ENCODE measurements around the gene ADAD2.
"Not testable (repeated sequence)": the region's sequence is repeated elsewhere in the genome, so short reads cannot be mapped to it uniquely, and the experiment has no call there.

Gene ADAD2

DNA sequence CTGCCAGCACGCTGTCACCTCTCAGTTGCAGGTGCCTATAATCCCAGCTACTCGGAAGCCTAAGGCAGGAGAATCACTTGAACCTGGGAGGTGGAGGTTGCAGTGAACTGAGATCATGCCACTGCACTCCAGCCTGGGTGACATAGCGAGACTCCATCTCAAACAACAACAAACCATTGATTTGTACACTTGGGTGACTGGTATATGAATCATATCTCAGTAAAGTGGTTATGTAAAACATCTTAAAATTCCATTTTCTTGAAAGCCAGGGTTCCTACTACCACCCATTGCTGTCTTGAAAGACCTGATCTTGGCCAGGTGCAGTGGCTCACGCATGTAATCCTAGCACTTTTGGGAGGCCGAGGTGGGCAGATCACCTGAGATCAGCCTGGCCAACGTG, 14.2 kb downstream of the ADAD2 start:
- not testable (repeated sequence) for H3K4ac ChIP-seq (ENCODE audit: low read depth, low read length); H3K4me2 ChIP-seq (ENCODE audit: low read length); H3K14ac ChIP-seq (ENCODE audit: low read length); H4K91ac ChIP-seq (ENCODE audit: low read depth, low read length); H2BK120ac ChIP-seq (ENCODE audit: insufficient read depth, low read length, poor library complexity); H3K18ac ChIP-seq (ENCODE audit: low read length); H3K79me2 ChIP-seq (ENCODE audit: control insufficient read depth, insufficient read depth, low read length, poor library complexity); H3K27ac ChIP-seq (ENCODE audit: low read depth, low read length); H2AFZ ChIP-seq (ENCODE audit: insufficient read depth, low read length, poor library complexity); H4K12ac ChIP-seq (ENCODE audit: low read depth, low read length); H3K4me1 ChIP-seq (ENCODE audit: control insufficient read depth in 1 of 2, insufficient read depth in 2 of 2, low read length in 2 of 2); H2AK5ac ChIP-seq (ENCODE audit: low read length); H3K36me3 ChIP-seq (ENCODE audit: control insufficient read depth in 1 of 2, insufficient read depth in 2 of 2, low read length in 2 of 2); H3K23ac ChIP-seq (ENCODE audit: low read length); H3K9ac ChIP-seq (ENCODE audit: low read length); H3K27me3 ChIP-seq (ENCODE audit: insufficient read depth, low read length); H2BK12ac ChIP-seq (ENCODE audit: low read length); H4K8ac ChIP-seq (ENCODE audit: low read depth, low read length); H3K4me3 ChIP-seq (ENCODE audit: low read depth, low read length); H3K79me1 ChIP-seq (ENCODE audit: low read length); H3K9me3 ChIP-seq (ENCODE audit: insufficient read depth, low read depth, low read length); H2BK5ac ChIP-seq (ENCODE audit: low read depth, low read length, poor library complexity); DNase-seq
- no CpG with 5 or more reads among the region's 6 CpGs for WGBS (ENCODE audit: extremely low coverage, insufficient coverage, insufficient read length)

DNA sequence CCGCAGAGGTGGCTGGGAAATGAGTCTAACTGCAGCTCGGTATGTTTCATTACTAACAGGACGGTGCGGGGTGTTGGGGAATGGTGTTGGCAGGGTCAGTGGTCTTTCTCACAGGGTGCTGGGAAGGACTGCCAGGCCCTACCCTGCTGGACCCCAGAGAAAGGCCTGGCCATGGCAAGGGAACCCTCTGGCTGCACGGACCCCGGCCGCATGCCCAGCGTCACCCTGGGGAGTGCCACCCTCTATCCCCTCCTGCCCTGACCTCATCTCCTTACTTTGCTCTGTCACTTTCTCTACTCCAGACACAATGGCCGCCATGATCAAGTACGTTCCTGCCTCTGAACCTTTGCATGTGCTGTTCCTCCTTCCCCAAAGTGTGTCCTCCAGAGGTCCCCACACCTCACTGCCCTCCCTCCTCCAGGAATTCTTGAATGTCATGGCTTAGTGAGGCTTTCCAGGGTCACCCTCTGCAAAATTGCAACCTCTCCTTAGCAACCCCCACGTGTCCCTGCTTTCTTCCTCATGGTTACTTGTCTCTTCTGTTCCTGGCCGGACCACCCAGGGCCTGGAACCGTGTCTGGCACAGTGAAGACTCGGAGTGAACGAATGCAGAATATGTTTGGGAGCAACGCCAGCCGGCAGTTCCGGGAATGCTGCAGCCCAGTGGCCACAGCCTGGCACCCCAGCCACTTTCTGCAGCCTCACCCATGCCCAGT, 15.2 kb downstream of the ADAD2 start:
- Histone ChIP-seq H3K9me3 (ENCODE audit: insufficient read depth, low read depth, low read length) (peaks cover 2% of the 10 kb centered on the region), H3K4me1 (ENCODE audit: control insufficient read depth in 1 of 2, insufficient read depth in 2 of 2, low read length in 2 of 2) (no peaks in the 10 kb centered on the region), H3K27ac (ENCODE audit: low read depth, low read length) (no peak overlapping the region), H2AK5ac (ENCODE audit: low read length) (no peak overlapping the region), H4K12ac (ENCODE audit: low read depth, low read length) (no peak overlapping the region), H3K79me1 (ENCODE audit: low read length) (no peaks in the 10 kb centered on the region), H2BK5ac (ENCODE audit: low read depth, low read length, poor library complexity) (no peak overlapping the region), H3K36me3 (ENCODE audit: control insufficient read depth in 1 of 2, insufficient read depth in 2 of 2, low read length in 2 of 2) (no peaks in the 10 kb centered on the region), H3K79me2 (ENCODE audit: control insufficient read depth, insufficient read depth, low read length, poor library complexity) (no peaks in the 10 kb centered on the region), H2AFZ (ENCODE audit: insufficient read depth, low read length, poor library complexity) (no peak overlapping the region), H3K9ac (ENCODE audit: low read length) (no peak overlapping the region), H2BK120ac (ENCODE audit: insufficient read depth, low read length, poor library complexity) (no peak overlapping the region), H3K4ac (ENCODE audit: low read depth, low read length) (no peak overlapping the region), H3K4me3 (ENCODE audit: low read depth, low read length) (no peak overlapping the region), H2BK12ac (ENCODE audit: low read length) (no peak overlapping the region), H3K4me2 (ENCODE audit: low read length) (no peak overlapping the region), H3K18ac (ENCODE audit: low read length) (no peak overlapping the region), H3K27me3 (ENCODE audit: insufficient read depth, low read length) (no peaks in the 10 kb centered on the region), H4K8ac (ENCODE audit: low read depth, low read length) (no peak overlapping the region), H3K14ac (ENCODE audit: low read length) (no peak overlapping the region), H3K23ac (ENCODE audit: low read length) (no peak overlapping the region), H4K91ac (ENCODE audit: low read depth, low read length) (no peak overlapping the region)
- no peak for DNase-seq
- no CpG with 5 or more reads among the region's 18 CpGs for WGBS (ENCODE audit: extremely low coverage, insufficient coverage, insufficient read length)

DNA sequence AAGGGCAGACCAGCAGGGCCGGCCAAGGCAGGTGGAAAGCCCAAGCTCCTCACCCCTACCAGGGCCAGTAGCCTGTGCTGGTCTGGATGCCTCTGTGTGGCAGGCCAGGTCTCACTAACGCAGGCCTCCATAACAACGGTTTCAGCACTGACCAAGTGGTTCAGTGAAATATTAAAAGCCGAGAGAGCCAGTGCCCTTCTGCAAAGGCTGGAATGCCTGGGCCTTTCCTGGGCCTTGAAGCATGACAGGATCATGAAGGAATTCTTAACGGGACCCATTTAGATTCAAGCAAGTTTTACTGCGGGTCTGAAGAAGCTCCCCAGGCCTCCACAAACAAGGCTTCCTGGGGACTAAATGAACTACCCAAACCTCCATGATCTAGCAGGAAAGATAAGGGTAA, 16.3 kb downstream of the ADAD2 start:
- no peak overlapping the region for H4K8ac ChIP-seq (ENCODE audit: low read depth, low read length)
- whole genome bisulfite sequencing (ENCODE audit: extremely low coverage, insufficient coverage, insufficient read length), result no CpG with 5 or more reads among the region's 6 CpGs
- no peak overlapping the region for H2AFZ ChIP-seq (ENCODE audit: insufficient read depth, low read length, poor library complexity)
- no peak overlapping the region for H2AK5ac ChIP-seq (ENCODE audit: low read length)
- H3K27me3 ChIP-seq (ENCODE audit: insufficient read depth, low read length), result no peaks in the 10 kb centered on the region
- no peak for DNase-seq
- no peak overlapping the region for H3K23ac ChIP-seq (ENCODE audit: low read length)
- no peak overlapping the region for H3K27ac ChIP-seq (ENCODE audit: low read depth, low read length)
- H3K9me3 ChIP-seq (ENCODE audit: insufficient read depth, low read depth, low read length), result peaks cover 2% of the 10 kb centered on the region
- no peak overlapping the region for H2BK5ac ChIP-seq (ENCODE audit: low read depth, low read length, poor library complexity)
- no peak overlapping the region for H3K4me2 ChIP-seq (ENCODE audit: low read length)
- no peak overlapping the region for H4K91ac ChIP-seq (ENCODE audit: low read depth, low read length)
- H3K36me3 ChIP-seq (ENCODE audit: control insufficient read depth in 1 of 2, insufficient read depth in 2 of 2, low read length in 2 of 2), result no peaks in the 10 kb centered on the region
- H3K4ac ChIP-seq (ENCODE audit: low read depth, low read length), result no peak overlapping the region
- no peaks in the 10 kb centered on the region for H3K4me1 ChIP-seq (ENCODE audit: control insufficient read depth in 1 of 2, insufficient read depth in 2 of 2, low read length in 2 of 2)
- H3K9ac ChIP-seq (ENCODE audit: low read length), result no peak overlapping the region
- no peak overlapping the region for H3K14ac ChIP-seq (ENCODE audit: low read length)
- no peak overlapping the region for H2BK120ac ChIP-seq (ENCODE audit: insufficient read depth, low read length, poor library complexity)
- no peaks in the 10 kb centered on the region for H3K79me1 ChIP-seq (ENCODE audit: low read length)
- H4K12ac ChIP-seq (ENCODE audit: low read depth, low read length), result no peak overlapping the region
- no peak overlapping the region for H3K4me3 ChIP-seq (ENCODE audit: low read depth, low read length)
- no peaks in the 10 kb centered on the region for H3K79me2 ChIP-seq (ENCODE audit: control insufficient read depth, insufficient read depth, low read length, poor library complexity)
- H2BK12ac ChIP-seq (ENCODE audit: low read length), result no peak overlapping the region
- H3K18ac ChIP-seq (ENCODE audit: low read length), result no peak overlapping the region

DNA sequence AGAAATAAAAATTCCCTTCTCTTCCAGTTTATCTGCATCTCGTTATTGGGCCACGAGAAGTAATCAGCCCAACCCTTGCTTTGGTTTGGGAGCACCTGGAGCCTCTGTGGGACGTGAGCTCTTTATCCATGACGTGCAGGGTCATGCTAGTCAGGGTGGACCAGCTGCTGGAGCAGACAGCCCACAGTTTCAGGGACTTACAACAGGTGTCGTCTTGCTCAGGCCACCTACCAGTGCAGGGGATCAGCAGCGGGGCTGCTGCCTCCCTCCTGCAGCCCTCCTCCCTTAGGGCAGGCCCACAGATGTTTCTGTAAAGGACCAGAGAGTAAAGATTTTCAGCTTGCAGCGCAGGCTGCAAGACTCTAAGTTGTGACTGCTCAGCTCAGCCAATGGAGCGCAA, 16.9 kb downstream of the ADAD2 start:
- no peak overlapping the region for H3K14ac ChIP-seq (ENCODE audit: low read length)
- no peak overlapping the region for H2BK12ac ChIP-seq (ENCODE audit: low read length)
- H3K79me1 ChIP-seq (ENCODE audit: low read length), result no peaks in the 10 kb centered on the region
- no peak for DNase-seq
- no peak overlapping the region for H3K4ac ChIP-seq (ENCODE audit: low read depth, low read length)
- H2BK120ac ChIP-seq (ENCODE audit: insufficient read depth, low read length, poor library complexity), result no peak overlapping the region
- H3K79me2 ChIP-seq (ENCODE audit: control insufficient read depth, insufficient read depth, low read length, poor library complexity), result no peaks in the 10 kb centered on the region
- H2AK5ac ChIP-seq (ENCODE audit: low read length), result no peak overlapping the region
- H3K4me1 ChIP-seq (ENCODE audit: control insufficient read depth in 1 of 2, insufficient read depth in 2 of 2, low read length in 2 of 2), result no peaks in the 10 kb centered on the region
- no CpG with 5 or more reads among the region's 8 CpGs for WGBS (ENCODE audit: extremely low coverage, insufficient coverage, insufficient read length)
- no peak overlapping the region for H4K91ac ChIP-seq (ENCODE audit: low read depth, low read length)
- H3K4me3 ChIP-seq (ENCODE audit: low read depth, low read length), result no peak overlapping the region
- no peak overlapping the region for H4K8ac ChIP-seq (ENCODE audit: low read depth, low read length)
- H3K18ac ChIP-seq (ENCODE audit: low read length), result no peak overlapping the region
- no peak overlapping the region for H3K9ac ChIP-seq (ENCODE audit: low read length)
- no peak overlapping the region for H3K23ac ChIP-seq (ENCODE audit: low read length)
- H3K27me3 ChIP-seq (ENCODE audit: insufficient read depth, low read length), result no peaks in the 10 kb centered on the region
- no peak overlapping the region for H4K12ac ChIP-seq (ENCODE audit: low read depth, low read length)
- H3K27ac ChIP-seq (ENCODE audit: low read depth, low read length), result no peak overlapping the region
- H3K4me2 ChIP-seq (ENCODE audit: low read length), result no peak overlapping the region
- H3K36me3 ChIP-seq (ENCODE audit: control insufficient read depth in 1 of 2, insufficient read depth in 2 of 2, low read length in 2 of 2), result no peaks in the 10 kb centered on the region
- peaks cover 2% of the 10 kb centered on the region for H3K9me3 ChIP-seq (ENCODE audit: insufficient read depth, low read depth, low read length)
- H2BK5ac ChIP-seq (ENCODE audit: low read depth, low read length, poor library complexity), result no peak overlapping the region
- H2AFZ ChIP-seq (ENCODE audit: insufficient read depth, low read length, poor library complexity), result no peak overlapping the region
